Liver (tissue), 9 donors: ENCODE data around the gene GPATCH8. TPM values are rescaled to one million over a fixed set of nuclear protein-coding genes. Genes with fewer than 3 reads are reported as not detected.

Experiments
- DNase-seq: peaks from one replicate; pipeline ENCODE4 v3.0.0-alpha.2; 2017; ENCODE audit warnings: low spot score
- H3K27ac ChIP-seq, 2 donors: one replicate each; pipeline ENCODE4 v1.7.0; 2013; ENCODE audit warnings: inconsistent platforms in 2 of 2, low read length in 2 of 2, control low read depth in 1 of 2, low read depth in 1 of 2, mild to moderate bottlenecking in 1 of 2
- H3K27me3 ChIP-seq, 4 donors: one replicate each; pipeline versions ENCODE4 v1.6.1 to v1.7.0; 2013; ENCODE audit warnings: low read length in 3 of 4, inconsistent platforms in 1 of 4, mild to moderate bottlenecking in 1 of 4, moderate library complexity in 1 of 4; ENCODE audit not compliant: control insufficient read depth in 4 of 4, insufficient read depth in 4 of 4
- H3K36me3 ChIP-seq, 4 donors: one replicate each; pipeline versions ENCODE4 v1.6.1 to v1.7.0; 2013; ENCODE audit warnings: low read length in 3 of 4, mild to moderate bottlenecking in 3 of 4, low read depth in 1 of 4, moderate library complexity in 1 of 4; ENCODE audit not compliant: control insufficient read depth in 4 of 4, insufficient read depth in 3 of 4
- H3K4me1 ChIP-seq, 4 donors: one replicate each; pipeline versions ENCODE4 v1.6.1 to v1.7.0; 2013; ENCODE audit warnings: low read length in 3 of 4, mild to moderate bottlenecking in 3 of 4, moderate library complexity in 1 of 4; ENCODE audit not compliant: control insufficient read depth in 4 of 4, insufficient read depth in 4 of 4
- H3K4me3 ChIP-seq, 3 donors: one replicate each; pipeline versions ENCODE4 v1.6.1 to v1.7.0; 2013; ENCODE audit warnings: low read length in 3 of 3, control low read depth in 1 of 3, low read depth in 1 of 3, mild to moderate bottlenecking in 1 of 3
- H3K9ac ChIP-seq, 2 donors: one replicate each; pipeline ENCODE4 v1.7.0; 2013; ENCODE audit warnings: low read length in 2 of 2, mild to moderate bottlenecking in 2 of 2, moderate library complexity in 2 of 2, control low read depth in 1 of 2, low read depth in 1 of 2
- H3K9me3 ChIP-seq, 4 donors: one replicate each; pipeline versions ENCODE4 v1.6.1 to v1.7.0; 2013; ENCODE audit warnings: low read length in 3 of 4; ENCODE audit not compliant: control insufficient read depth in 4 of 4
- EGR1 ChIP-seq, 2 donors: IDR thresholded peaks; 2 replicates each; pipeline ENCODE4 v1.6.1; 2016 to 2018; ENCODE audit warnings: antibody characterized with exemption in 2 of 2, low read depth in 2 of 2
- FOXA1 ChIP-seq: IDR thresholded peaks from 2 replicates; pipeline ENCODE4 v1.6.1; 2016; ENCODE audit warnings: antibody characterized with exemption
- FOXA2 ChIP-seq: IDR thresholded peaks from 2 replicates; pipeline ENCODE4 v1.6.1; 2016; ENCODE audit warnings: antibody characterized with exemption
- HNF4A ChIP-seq, 2 donors: conservative IDR thresholded peaks; 2 replicates each; pipeline ENCODE4 v1.6.1; 2016; ENCODE audit warnings: antibody characterized with exemption in 2 of 2, mild to moderate bottlenecking in 2 of 2
- JUND ChIP-seq, 2 donors: IDR thresholded peaks; 2 replicates each; pipeline ENCODE4 v1.6.1; 2016; ENCODE audit warnings: antibody characterized with exemption in 2 of 2
- NR2F2 ChIP-seq: IDR thresholded peaks from 2 replicates; pipeline ENCODE4 v1.6.1; 2016; ENCODE audit warnings: antibody characterized with exemption
- RAD21 ChIP-seq, 2 donors: IDR thresholded peaks; 2 replicates each; pipeline ENCODE4 v1.6.1; 2016; ENCODE audit warnings: antibody characterized with exemption in 2 of 2, mild to moderate bottlenecking in 2 of 2
- RXRA ChIP-seq, 2 donors: IDR thresholded peaks; 2 replicates each; pipeline ENCODE4 v1.6.1; 2017 to 2018; ENCODE audit warnings: antibody characterized with exemption in 2 of 2, mild to moderate bottlenecking in 1 of 2
- SP1 ChIP-seq: IDR thresholded peaks from 2 replicates; pipeline ENCODE4 v1.6.1; 2018; ENCODE audit warnings: antibody characterized with exemption, mild to moderate bottlenecking
- TAF1 ChIP-seq: conservative IDR thresholded peaks from 2 replicates; pipeline ENCODE4 v1.6.1; 2016; ENCODE audit warnings: antibody characterized with exemption, mild to moderate bottlenecking
- YY1 ChIP-seq: IDR thresholded peaks from 2 replicates; pipeline ENCODE4 v1.6.1; 2016; ENCODE audit warnings: antibody characterized with exemption, mild to moderate bottlenecking
- WGBS: extraction: QIAGEN DNeasy Blood & Tissue Kit; methylation state at CpG from one replicate; pipeline ENCODE4 v1.1.7; 2013; 5-methylcytosine and 5-hydroxymethylcytosine counted together
- polyA plus RNA-seq, 2 donors: library from polyadenylated mRNA; stranded (reverse) in 1 of 2; unstranded in 1 of 2; fragments of 200-250 nt in 1 of 2; fragments of >200 nt in 1 of 2; fragmentation: Nextera tagmentation in 1 of 2; extraction: Ambion mirVana in 1 of 2; gene quantifications; one replicate each; pipeline versions ENCODE4 v1.2.1 to v1.2.3, GENCODE V29; 2013 to 2015
- total RNA-seq, 2 donors: library from RNA; depleted of rRNA; stranded (reverse); fragments of >200 nt; gene quantifications; one replicate each; pipeline ENCODE4 v1.2.3, GENCODE V29; 2014
- TF ChIP-seq, protein P1 (sequence below): fragments of 150-350 bp; IDR thresholded peaks from 2 replicates; pipeline ENCODE4 v1.5.1; 2017; ENCODE audit warnings: improper control_type of control experiment, low read depth, low read length; ENCODE audit not compliant: missing input control
- TF ChIP-seq, protein P2 (sequence below): IDR thresholded peaks from 2 replicates; pipeline ENCODE4 v1.6.1; 2016; ENCODE audit warnings: antibody characterized with exemption
- TF ChIP-seq, protein P3 (sequence below): IDR thresholded peaks from 2 replicates; pipeline ENCODE4 v1.6.1; 2016; ENCODE audit warnings: antibody characterized with exemption
- TF ChIP-seq, protein P4 (sequence below): IDR thresholded peaks from 2 replicates; pipeline ENCODE4 v1.6.1; 2016; ENCODE audit warnings: antibody characterized with exemption
- donor health status: healthy.
- donor health status: healthy.
- donor health status: healthy.
- donor health status: healthy.
- donor health status: healthy.

The GPATCH8 gene
- total and polyA plus RNA-seq, 4 donors, result 4.2 to 21.8 (median 9.9) TPM

DNA sequence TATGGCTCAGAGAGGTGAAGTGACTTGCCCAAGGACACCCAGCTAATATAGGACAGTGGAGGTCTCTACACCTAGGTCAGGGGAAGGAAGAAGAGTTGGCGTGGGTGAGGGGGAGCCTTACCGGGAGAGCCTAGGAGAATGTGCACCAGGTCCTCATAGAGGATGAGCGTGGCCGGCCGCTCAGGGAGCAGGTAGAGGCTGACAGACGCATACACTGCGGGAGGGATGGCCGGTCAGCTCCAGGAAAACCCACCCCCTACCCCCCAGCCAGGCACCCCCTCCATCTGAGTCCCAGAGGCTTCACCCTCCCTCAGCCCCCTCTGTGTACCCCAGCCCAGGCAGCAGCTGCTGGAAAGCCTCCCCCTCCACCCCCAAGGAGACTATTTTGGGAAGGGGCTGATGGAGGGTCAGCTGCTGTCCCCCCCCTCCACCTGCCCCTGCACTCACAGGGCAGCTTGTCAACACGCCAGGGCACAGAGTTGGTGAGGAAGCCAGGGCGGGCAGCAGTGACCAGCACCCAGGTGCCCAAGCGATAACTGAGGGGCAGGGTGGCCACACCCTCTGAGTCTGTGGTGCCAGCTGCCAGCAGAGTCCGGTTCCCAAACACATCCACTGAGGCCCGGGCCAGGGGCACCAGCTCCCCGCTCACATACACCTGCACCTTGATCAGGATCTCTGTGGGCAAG is 143.6 kb downstream of the GPATCH8 start:
- H3K27me3 ChIP-seq, result no peaks in the 10 kb centered on the region
- no peaks in the 10 kb centered on the region for H3K36me3 ChIP-seq
- H3K4me1 ChIP-seq, result peaks cover 6 to 12% (median 8%) of the 10 kb centered on the region in 4 donors
- DNase-seq, result no peak
- 92% methylated on average over 14 of the region's 14 CpGs for WGBS
- no peak overlapping the region for H3K4me3 ChIP-seq
- no peak overlapping the region for H3K27ac ChIP-seq
- no peaks in the 10 kb centered on the region for H3K9me3 ChIP-seq
- TF ChIP-seq TAF1 (no peak), HNF4A (conservative IDR thresholded peaks at IDR 0.05) (no peak), FOXA1 (no peak), NR2F2 (no peak), RXRA (IDR thresholded peaks at IDR 0.05) (no peak), RAD21 (IDR thresholded peaks at IDR 0.05) (no peak), FOXA2 (no peak), YY1 (no peak)
- TF ChIP-seq, protein P1, sequence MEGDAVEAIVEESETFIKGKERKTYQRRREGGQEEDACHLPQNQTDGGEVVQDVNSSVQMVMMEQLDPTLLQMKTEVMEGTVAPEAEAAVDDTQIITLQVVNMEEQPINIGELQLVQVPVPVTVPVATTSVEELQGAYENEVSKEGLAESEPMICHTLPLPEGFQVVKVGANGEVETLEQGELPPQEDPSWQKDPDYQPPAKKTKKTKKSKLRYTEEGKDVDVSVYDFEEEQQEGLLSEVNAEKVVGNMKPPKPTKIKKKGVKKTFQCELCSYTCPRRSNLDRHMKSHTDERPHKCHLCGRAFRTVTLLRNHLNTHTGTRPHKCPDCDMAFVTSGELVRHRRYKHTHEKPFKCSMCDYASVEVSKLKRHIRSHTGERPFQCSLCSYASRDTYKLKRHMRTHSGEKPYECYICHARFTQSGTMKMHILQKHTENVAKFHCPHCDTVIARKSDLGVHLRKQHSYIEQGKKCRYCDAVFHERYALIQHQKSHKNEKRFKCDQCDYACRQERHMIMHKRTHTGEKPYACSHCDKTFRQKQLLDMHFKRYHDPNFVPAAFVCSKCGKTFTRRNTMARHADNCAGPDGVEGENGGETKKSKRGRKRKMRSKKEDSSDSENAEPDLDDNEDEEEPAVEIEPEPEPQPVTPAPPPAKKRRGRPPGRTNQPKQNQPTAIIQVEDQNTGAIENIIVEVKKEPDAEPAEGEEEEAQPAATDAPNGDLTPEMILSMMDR, result no peak
- TF ChIP-seq, protein P2, sequence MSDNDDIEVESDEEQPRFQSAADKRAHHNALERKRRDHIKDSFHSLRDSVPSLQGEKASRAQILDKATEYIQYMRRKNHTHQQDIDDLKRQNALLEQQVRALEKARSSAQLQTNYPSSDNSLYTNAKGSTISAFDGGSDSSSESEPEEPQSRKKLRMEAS, result no peak
- TF ChIP-seq, protein P3, sequence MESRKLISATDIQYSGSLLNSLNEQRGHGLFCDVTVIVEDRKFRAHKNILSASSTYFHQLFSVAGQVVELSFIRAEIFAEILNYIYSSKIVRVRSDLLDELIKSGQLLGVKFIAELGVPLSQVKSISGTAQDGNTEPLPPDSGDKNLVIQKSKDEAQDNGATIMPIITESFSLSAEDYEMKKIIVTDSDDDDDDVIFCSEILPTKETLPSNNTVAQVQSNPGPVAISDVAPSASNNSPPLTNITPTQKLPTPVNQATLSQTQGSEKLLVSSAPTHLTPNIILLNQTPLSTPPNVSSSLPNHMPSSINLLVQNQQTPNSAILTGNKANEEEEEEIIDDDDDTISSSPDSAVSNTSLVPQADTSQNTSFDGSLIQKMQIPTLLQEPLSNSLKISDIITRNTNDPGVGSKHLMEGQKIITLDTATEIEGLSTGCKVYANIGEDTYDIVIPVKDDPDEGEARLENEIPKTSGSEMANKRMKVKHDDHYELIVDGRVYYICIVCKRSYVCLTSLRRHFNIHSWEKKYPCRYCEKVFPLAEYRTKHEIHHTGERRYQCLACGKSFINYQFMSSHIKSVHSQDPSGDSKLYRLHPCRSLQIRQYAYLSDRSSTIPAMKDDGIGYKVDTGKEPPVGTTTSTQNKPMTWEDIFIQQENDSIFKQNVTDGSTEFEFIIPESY, result no peak
- no peak overlapping the region for H3K9ac ChIP-seq

DNA sequence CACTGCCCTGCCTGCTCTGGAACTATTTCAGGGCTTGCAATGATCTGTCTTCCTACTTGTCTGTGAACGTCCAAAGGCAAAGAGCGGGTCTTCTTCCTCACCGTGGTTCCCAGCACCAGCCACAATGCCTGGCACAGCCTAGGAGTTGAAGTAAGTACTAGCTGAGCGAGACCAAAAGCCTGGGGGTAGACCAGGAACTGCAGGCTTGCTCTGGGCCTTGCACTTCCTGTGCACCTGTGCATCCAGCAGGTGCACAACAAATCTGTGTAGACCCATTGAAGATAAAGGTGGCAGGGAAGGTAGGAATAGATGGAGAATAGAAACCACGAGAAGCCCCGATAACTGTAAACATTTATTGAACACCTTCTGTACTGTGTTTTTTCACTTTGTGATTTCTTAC is 144.2 kb downstream of the GPATCH8 start:
- H3K9me3 ChIP-seq, result no peaks in the 10 kb centered on the region
- no peaks in the 10 kb centered on the region for H3K27me3 ChIP-seq
- H3K27ac ChIP-seq, result no peak overlapping the region
- TF ChIP-seq HNF4A (conservative IDR thresholded peaks at IDR 0.05), result no peak
- no peak for TF ChIP-seq JUND (IDR thresholded peaks at IDR 0.05)
- H3K9ac ChIP-seq, result no peak overlapping the region
- peaks cover 6 to 11% (median 8%) of the 10 kb centered on the region in 4 donors for H3K4me1 ChIP-seq
- H3K4me3 ChIP-seq, result no peak overlapping the region
- WGBS, result 83% methylated on average over 6 of the region's 6 CpGs
- no peak for DNase-seq
- no peaks in the 10 kb centered on the region for H3K36me3 ChIP-seq

DNA sequence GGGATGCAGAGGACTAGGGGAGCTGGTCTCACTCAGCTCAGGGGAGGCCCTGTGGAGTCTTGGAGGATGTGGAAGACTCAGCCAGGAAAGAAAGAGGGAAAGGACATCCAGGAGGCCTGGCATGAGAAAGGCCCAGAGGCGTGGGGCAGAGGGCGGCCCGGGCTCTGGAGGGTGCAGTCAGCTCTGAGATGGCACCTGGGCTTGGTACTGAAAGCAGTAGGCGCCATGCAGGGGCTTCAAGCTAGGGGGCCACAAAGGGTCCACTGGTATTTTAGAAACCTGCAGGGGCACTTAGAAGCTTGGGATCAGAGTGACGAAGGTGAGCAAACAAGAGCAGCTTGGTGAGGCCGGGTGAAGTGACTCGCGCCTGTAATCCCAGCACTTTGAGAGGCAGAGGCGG is 145.1 kb downstream of the GPATCH8 start:
- Histone ChIP-seq H3K4me1 (peaks cover 1 to 9% (median 5%) of the 10 kb centered on the region in 4 donors), H3K27ac (no peak overlapping the region), H3K9ac (no peak overlapping the region), H3K36me3 (no peaks in the 10 kb centered on the region), H3K9me3 (no peaks in the 10 kb centered on the region), H3K27me3 (no peaks in the 10 kb centered on the region), H3K4me3 (no peak overlapping the region)
- 85% methylated on average over 9 of the region's 9 CpGs for WGBS
- no peak for DNase-seq
- TF ChIP-seq, protein P3, result no peak
- no peak for TF ChIP-seq FOXA2
- no peak for TF ChIP-seq JUND (IDR thresholded peaks at IDR 0.05)
- TF ChIP-seq, protein P4, sequence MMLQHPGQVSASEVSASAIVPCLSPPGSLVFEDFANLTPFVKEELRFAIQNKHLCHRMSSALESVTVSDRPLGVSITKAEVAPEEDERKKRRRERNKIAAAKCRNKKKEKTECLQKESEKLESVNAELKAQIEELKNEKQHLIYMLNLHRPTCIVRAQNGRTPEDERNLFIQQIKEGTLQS, result no peak
- TF ChIP-seq EGR1 (IDR thresholded peaks at IDR 0.05; ENCODE audit: low read depth in 2 of 2), result no peak
- TF ChIP-seq, protein P1, result no peak
- TF ChIP-seq RAD21 (IDR thresholded peaks at IDR 0.05), result no peak
- TF ChIP-seq HNF4A (conservative IDR thresholded peaks at IDR 0.05), result no peak
- no peak for TF ChIP-seq TAF1
- TF ChIP-seq SP1, result no peak
- TF ChIP-seq FOXA1, result no peak
